Gastrocnemius medialis (tissue), 4 donors: Measurements from ENCODE around the gene ASPHD1. TPM values are rescaled to one million over a fixed set of nuclear protein-coding genes. Genes with fewer than 3 reads are reported as not detected.

ENCODE experiments used
- ATAC-seq, 2 donors: fragments of 150-250 bp; one replicate each; pipeline ENCODE4 v1.9.1; 2016
- DNase-seq, 2 donors: peaks; one replicate each; pipeline ENCODE4 v3.0.0-alpha.2; 2019
- H3K27ac ChIP-seq, 4 donors: fragments of 200-600 bp; sonication (generic); 1 replicate in 1 of 4; 2 replicates in 3 of 4; pipeline ENCODE4 v1.5.1; 2016 to 2018; ENCODE audit warnings: mild to moderate bottlenecking in 2 of 4, moderate library complexity in 1 of 4
- H3K27me3 ChIP-seq, 3 donors: fragments of 200-600 bp; sonication (generic) in 2 of 3; 1 replicate in 1 of 3; 2 replicates in 2 of 3; pipeline versions ENCODE4 v1.5.1 to v1.6.0; 2016 to 2019; ENCODE audit warnings: mild to moderate bottlenecking in 1 of 3, moderate library complexity in 1 of 3
- H3K36me3 ChIP-seq, 2 donors: fragments of 200-600 bp; sonication (generic) in 1 of 2; one replicate each; pipeline ENCODE4 v1.5.1; 2017 to 2018
- H3K4me1 ChIP-seq, 2 donors: fragments of 200-600 bp; sonication (generic) in 1 of 2; one replicate each; pipeline ENCODE4 v1.5.1; 2016 to 2017; ENCODE audit warnings: mild to moderate bottlenecking in 2 of 2
- H3K4me3 ChIP-seq, 4 donors: fragments of 200-600 bp; sonication (generic) in 3 of 4; 1 replicate in 1 of 4; 2 replicates in 3 of 4; pipeline ENCODE4 v1.5.1; 2016 to 2019; ENCODE audit warnings: mild to moderate bottlenecking in 2 of 4
- H3K9me3 ChIP-seq, 3 donors: fragments of 200-600 bp; sonication (generic) in 2 of 3; 1 replicate in 1 of 3; 2 replicates in 2 of 3; pipeline ENCODE4 v1.5.1; 2016 to 2019
- POLR2A ChIP-seq, 2 donors: fragments of 450-650 bp; IDR thresholded peaks; one replicate each; pipeline ENCODE4 v1.6.1; 2017; ENCODE audit warnings: antibody characterized with exemption in 2 of 2, mild to moderate bottlenecking in 2 of 2, moderate library complexity in 2 of 2
- in situ Hi-C, 4 donors: fragments of 200-750 bp; cut with MboI; loops; one replicate each; pipeline versions ENCODE4 v1.15.0 to v1.8.0; 2017; ENCODE audit warnings: low sequenced_read_pairs in 4 of 4
- intact Hi-C: fragments of 100-400 bp; cut with DNase I; formaldehyde crosslinking; loops from one replicate; pipeline ENCODE4 v1.15.1; 2023; ENCODE audit warnings: low total_unique reads
- total RNA-seq, 4 donors: library from RNA; depleted of rRNA; stranded (reverse); fragments of >200 nt; gene quantifications; one replicate each; pipeline versions ENCODE4 v1.1.0 to v1.2.3, GENCODE V29; 2016
- TF ChIP-seq, protein P1 (sequence below), 5 experiments: fragments of 450-650 bp in 3 of 5; fragments of 200-600 bp in 2 of 5; sonication (generic) in 2 of 5; IDR thresholded peaks in 4 of 5; conservative IDR thresholded peaks in 1 of 5; 1 replicate in 4 of 5; 2 replicates in 1 of 5; pipeline ENCODE4 v1.5.1; 2016 to 2019; ENCODE audit warnings: antibody characterized with exemption in 5 of 5, mild to moderate bottlenecking in 3 of 5, moderate library complexity in 3 of 5

The ASPHD1 gene
- total RNA-seq, 4 donors from 2014 or later, result not detected

DNA sequence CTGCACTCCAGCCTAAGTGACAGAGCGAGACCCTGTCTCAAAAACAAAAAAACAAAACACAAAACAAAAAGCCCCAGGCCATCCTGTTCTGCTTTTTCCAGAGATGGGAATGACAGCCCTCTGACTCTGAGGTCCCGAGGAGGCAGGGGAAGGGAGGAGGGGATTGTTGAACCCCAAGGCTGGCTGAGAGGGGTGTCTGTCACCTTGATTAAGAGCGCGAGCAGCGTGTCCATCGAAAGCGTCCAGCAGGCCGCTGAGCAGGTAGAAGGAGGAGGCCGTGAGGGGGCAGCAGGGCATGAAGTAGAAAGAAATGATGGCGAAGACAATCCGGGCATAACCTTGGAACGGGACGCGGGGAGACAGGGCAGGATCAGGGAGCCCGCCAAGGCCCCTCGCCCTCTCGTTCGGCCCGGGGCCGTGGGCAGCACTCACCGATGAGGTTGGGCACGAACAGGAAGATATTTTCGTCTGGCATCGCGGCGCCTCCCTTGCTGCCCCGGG lies 37.9 kb upstream of the ASPHD1 start:
- no peak for ATAC-seq
- peaks cover 0 to 33% of the 10 kb centered on the region in 2 donors for H3K36me3 ChIP-seq
- no peaks in the 10 kb centered on the region for H3K9me3 ChIP-seq
- H3K27ac ChIP-seq, result peak overlapping the region; percentile 87 to 96 (median 93)
- H3K4me3 ChIP-seq, result peak overlapping the region; percentile 78 to 98 (median 80)
- H3K27me3 ChIP-seq, result no peaks in the 10 kb centered on the region
- intact Hi-C loops (loop anchor here (2.0 to 10.0 kb wide), 2 partner anchors 72 to 162 kb away; partner anchors contain the start of genes C16orf92 and KIF22), in situ Hi-C loops (no loop called here)
- TF ChIP-seq, protein P1, sequence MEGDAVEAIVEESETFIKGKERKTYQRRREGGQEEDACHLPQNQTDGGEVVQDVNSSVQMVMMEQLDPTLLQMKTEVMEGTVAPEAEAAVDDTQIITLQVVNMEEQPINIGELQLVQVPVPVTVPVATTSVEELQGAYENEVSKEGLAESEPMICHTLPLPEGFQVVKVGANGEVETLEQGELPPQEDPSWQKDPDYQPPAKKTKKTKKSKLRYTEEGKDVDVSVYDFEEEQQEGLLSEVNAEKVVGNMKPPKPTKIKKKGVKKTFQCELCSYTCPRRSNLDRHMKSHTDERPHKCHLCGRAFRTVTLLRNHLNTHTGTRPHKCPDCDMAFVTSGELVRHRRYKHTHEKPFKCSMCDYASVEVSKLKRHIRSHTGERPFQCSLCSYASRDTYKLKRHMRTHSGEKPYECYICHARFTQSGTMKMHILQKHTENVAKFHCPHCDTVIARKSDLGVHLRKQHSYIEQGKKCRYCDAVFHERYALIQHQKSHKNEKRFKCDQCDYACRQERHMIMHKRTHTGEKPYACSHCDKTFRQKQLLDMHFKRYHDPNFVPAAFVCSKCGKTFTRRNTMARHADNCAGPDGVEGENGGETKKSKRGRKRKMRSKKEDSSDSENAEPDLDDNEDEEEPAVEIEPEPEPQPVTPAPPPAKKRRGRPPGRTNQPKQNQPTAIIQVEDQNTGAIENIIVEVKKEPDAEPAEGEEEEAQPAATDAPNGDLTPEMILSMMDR (IDR thresholded peaks at IDR 0.05 in 4 of 5, conservative IDR thresholded peaks at IDR 0.05 in 1 of 5), result peak in 2 of 5 experiments; percentile 6 to 8
- TF ChIP-seq POLR2A (IDR thresholded peaks at IDR 0.05), result no peak
- H3K4me1 ChIP-seq, result peaks cover 18 to 20% of the 10 kb centered on the region in 2 donors
- DNase-seq, result no peak

DNA sequence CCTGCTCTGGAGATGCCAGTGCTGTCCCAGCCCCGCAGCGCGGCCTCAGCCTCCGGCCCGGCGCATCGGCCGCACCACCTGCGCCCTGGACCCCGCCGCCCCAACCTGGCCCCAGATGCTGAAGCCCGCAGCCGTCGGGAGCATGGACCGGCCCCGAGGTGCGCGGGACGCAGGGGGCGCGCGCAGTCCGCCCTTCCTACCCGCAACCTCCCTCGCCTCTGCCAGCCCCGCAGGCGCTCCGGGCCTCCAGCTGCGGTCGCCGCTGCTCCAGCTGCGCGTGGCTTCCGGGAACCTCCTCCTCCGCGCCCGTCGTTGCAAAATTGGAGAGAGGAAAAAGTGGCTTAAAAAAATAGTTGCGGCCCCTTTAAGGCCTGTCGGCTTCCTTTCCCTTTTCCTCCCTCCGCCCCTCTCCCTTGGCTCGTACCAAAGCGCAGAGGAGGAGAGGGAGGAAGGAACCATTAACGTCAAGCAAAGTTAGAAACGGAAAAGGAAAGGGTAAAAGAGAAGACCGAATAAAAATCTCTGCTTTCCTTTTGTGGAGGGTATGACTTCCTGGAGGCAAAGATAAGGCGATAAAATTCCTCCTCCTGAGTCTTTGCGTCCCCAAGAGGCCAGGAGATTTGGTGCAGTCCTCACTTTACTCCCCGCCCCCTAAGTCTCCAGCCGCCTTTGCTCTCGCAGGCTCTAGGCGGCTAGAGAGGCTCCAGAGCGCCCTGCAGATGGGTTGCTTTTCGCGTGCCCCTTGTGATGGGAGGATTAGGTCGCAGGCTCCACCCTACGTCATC lies 37.2 kb upstream of the ASPHD1 start, which contains the start of gene CDIPT:
TSS of gene CDIPT (minus strand) at position 343 of the 785 bp plus-strand sequence. CDS start 369 bp downstream, outside the sequence.
- peak within 1 kb of the TSS; percentile 87 to 96 (median 93) for H3K27ac ChIP-seq
- intact Hi-C loops, result loop anchor here (1.0 to 10.0 kb wide), 6 partner anchors 37 to 162 kb away; partner anchors contain the start of genes ASPHD1, C16orf92, HIRIP3 and KCTD13
- H3K4me1 ChIP-seq, result peaks cover 18 to 20% of the 10 kb centered on the region in 2 donors
- peaks cover 0 to 33% of the 10 kb centered on the region in 2 donors for H3K36me3 ChIP-seq
- TF ChIP-seq POLR2A (IDR thresholded peaks at IDR 0.05), result peak; percentile 36 to 41
- TF ChIP-seq, protein P1 (IDR thresholded peaks at IDR 0.05 in 4 of 5, conservative IDR thresholded peaks at IDR 0.05 in 1 of 5), result peak; percentile 32 to 64 (median 57)
- peak within 1 kb of the TSS; percentile 78 to 98 (median 80) for H3K4me3 ChIP-seq
- H3K27me3 ChIP-seq, result no peaks in the 10 kb centered on the region
- no peaks in the 10 kb centered on the region for H3K9me3 ChIP-seq
- ATAC-seq, result peak; percentile 99
- DNase-seq, result peak; percentile 92 to 94
- in situ Hi-C loops, result no loop called here

DNA sequence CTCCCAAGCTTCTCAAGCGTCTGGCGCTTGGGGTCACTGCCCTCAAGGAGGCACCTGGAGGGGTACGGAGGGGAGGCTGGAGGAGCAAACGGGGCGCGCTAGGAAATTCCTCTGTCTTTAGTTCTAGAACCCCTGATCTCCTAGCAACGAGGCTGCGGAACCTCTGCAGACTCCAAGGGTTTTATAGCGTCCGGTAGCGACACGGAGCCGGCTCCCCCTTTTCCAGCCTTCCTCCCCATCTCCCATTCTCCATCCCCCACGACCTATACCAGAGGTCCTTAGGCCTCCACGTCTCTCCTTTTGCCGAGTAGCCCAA lies 36.7 kb upstream of the ASPHD1 start:
- no peak for DNase-seq
- Histone ChIP-seq H3K4me3 (peak overlapping the region; percentile 40 to 81 (median 79)), H3K4me1 (peaks cover 18 to 20% of the 10 kb centered on the region in 2 donors), H3K36me3 (peaks cover 0 to 28% of the 10 kb centered on the region in 2 donors), H3K9me3 (no peaks in the 10 kb centered on the region), H3K27me3 (no peaks in the 10 kb centered on the region), H3K27ac (peak overlapping the region; percentile 87 to 96 (median 93))
- ATAC-seq, result no peak
- in situ Hi-C loops, result no loop called here
- no peak for TF ChIP-seq POLR2A (IDR thresholded peaks at IDR 0.05)
- TF ChIP-seq, protein P1 (IDR thresholded peaks at IDR 0.05 in 4 of 5, conservative IDR thresholded peaks at IDR 0.05 in 1 of 5), result no peak
- intact Hi-C loops, result loop anchor here (1.0 to 10.0 kb wide), 6 partner anchors 37 to 161 kb away; partner anchors contain the start of genes ASPHD1, C16orf92, HIRIP3 and KCTD13

DNA sequence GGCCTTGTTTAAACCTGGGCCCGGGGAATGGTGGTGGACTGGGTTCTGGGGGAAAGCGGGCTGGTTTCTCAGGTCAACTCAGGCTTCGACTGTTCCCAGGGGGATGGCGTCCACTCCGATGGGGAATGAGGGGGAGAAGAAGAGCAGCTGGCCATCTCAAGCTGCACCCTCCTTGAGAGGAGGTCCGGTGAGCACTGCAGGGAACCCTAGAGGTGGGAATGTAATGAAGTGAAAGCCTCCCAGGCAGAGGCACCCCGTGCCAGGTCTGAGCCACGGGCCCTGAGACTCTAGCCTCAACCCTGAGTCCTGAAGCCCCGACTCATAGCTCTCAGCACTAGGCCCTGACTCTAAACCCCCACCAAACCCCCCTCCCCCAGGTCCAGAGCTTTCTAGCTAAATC lies 36.1 kb upstream of the ASPHD1 start:
- DNase-seq (no peak), ATAC-seq (no peak)
- peaks cover 0 to 22% of the 10 kb centered on the region in 2 donors for H3K36me3 ChIP-seq
- no peak overlapping the region for H3K27ac ChIP-seq
- TF ChIP-seq, protein P1 (IDR thresholded peaks at IDR 0.05 in 4 of 5, conservative IDR thresholded peaks at IDR 0.05 in 1 of 5), result no peak
- TF ChIP-seq POLR2A (IDR thresholded peaks at IDR 0.05), result no peak
- in situ Hi-C loops (no loop called here), intact Hi-C loops (loop anchor here (10.0 kb wide), 1 partner anchor 161 kb away; the partner anchor contains the start of gene C16orf92)
- no peaks in the 10 kb centered on the region for H3K9me3 ChIP-seq
- H3K27me3 ChIP-seq, result no peaks in the 10 kb centered on the region
- H3K4me1 ChIP-seq, result peaks cover 18 to 20% of the 10 kb centered on the region in 2 donors
- no peak overlapping the region for H3K4me3 ChIP-seq
